ENCODE results near the gene COLQ. TPM values are rescaled to one million over a fixed set of nuclear protein-coding genes. Genes with fewer than 3 reads are reported as not detected.
A peak's percentile ranks its signal among the peaks of the same experiment; 100 is the strongest.

The COLQ gene
- total RNA-seq = 9.1 to 10.0 TPM (median 10.0 TPM) in 3 replicates

- Mint-ChIP-seq H3K4me3 (peak within 1 kb of the TSS; percentile 3), H3K27ac (peak within 1 kb of the TSS; percentile 3), H3K27me3 (ENCODE audit: low read depth) (no peaks in the 10 kb centered on the region), H3K9me3 (no peaks in the 10 kb centered on the region), H3K4me1 (peaks cover 23% of the 10 kb centered on the region), H3K36me3 (peaks cover 3% of the 10 kb centered on the region)
- no peak for DNase-seq (ENCODE audit: low spot score in 2 of 2, unreplicated experiment in 2 of 2)
- no peak for TF ChIP-seq CTCF (IDR thresholded peaks at IDR 0.05; ENCODE audit: unreplicated experiment)
Observed at GRCh38 chr3:15521573-15521965, at the start of gene COLQ. TSS of gene COLQ (minus strand) at chr3:15521706. CDS start at chr3:15521625, 81 bp downstream.

GRCh38 chr3:15563190-15563589 is 41.7 kb upstream of the COLQ start:
- Mint-ChIP-seq H3K4me1 (no peaks in the 10 kb centered on the region), H3K27me3 (ENCODE audit: low read depth) (no peaks in the 10 kb centered on the region), H3K27ac (no peak overlapping the region), H3K36me3 (peaks cover 33% of the 10 kb centered on the region), H3K9me3 (no peaks in the 10 kb centered on the region), H3K4me3 (no peak overlapping the region)
- no peak for DNase-seq (ENCODE audit: low spot score in 2 of 2, unreplicated experiment in 2 of 2)
- no peak for TF ChIP-seq CTCF (IDR thresholded peaks at IDR 0.05; ENCODE audit: unreplicated experiment)

GRCh38 chr3:15562560-15562959 is 41.1 kb upstream of the COLQ start:
- no peaks in the 10 kb centered on the region for H3K9me3 Mint-ChIP-seq
- H3K4me1 Mint-ChIP-seq = peaks cover 1% of the 10 kb centered on the region
- H3K4me3 Mint-ChIP-seq = no peak overlapping the region
- TF ChIP-seq CTCF (IDR thresholded peaks at IDR 0.05; ENCODE audit: unreplicated experiment) = no peak
- H3K27me3 Mint-ChIP-seq (ENCODE audit: low read depth) = no peaks in the 10 kb centered on the region
- H3K27ac Mint-ChIP-seq = no peak overlapping the region
- DNase-seq (ENCODE audit: low spot score in 2 of 2, unreplicated experiment in 2 of 2) = no peak
- peaks cover 26% of the 10 kb centered on the region for H3K36me3 Mint-ChIP-seq

DNA sequence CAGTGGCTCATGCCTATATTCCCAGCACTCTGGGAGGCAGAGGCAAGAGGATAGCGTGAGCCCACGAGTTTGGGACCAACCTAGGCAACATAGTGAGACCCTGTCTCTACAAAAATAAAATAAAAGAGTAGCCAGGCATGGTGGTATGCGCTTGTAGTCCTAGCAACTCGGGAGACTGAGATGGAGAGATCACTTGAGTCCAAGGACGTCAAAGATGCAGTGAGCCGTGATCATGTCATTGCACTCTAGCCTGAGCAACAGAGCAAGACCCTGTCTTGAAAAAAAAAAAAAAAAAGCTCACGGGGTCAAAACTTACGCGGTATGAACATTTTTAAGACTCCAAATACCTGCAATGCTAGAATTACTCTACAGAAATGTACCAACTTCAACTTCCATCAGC is 37.1 kb upstream of the COLQ start:
- H3K36me3 Mint-ChIP-seq = peaks cover 13% of the 10 kb centered on the region
- no peaks in the 10 kb centered on the region for H3K9me3 Mint-ChIP-seq
- no peak overlapping the region for H3K27ac Mint-ChIP-seq
- no peak for DNase-seq (ENCODE audit: low spot score in 2 of 2, unreplicated experiment in 2 of 2)
- H3K4me3 Mint-ChIP-seq = no peak overlapping the region
- H3K27me3 Mint-ChIP-seq (ENCODE audit: low read depth) = no peaks in the 10 kb centered on the region
- TF ChIP-seq CTCF (IDR thresholded peaks at IDR 0.05; ENCODE audit: unreplicated experiment) = no peak
- H3K4me1 Mint-ChIP-seq = peaks cover 1% of the 10 kb centered on the region

DNA sequence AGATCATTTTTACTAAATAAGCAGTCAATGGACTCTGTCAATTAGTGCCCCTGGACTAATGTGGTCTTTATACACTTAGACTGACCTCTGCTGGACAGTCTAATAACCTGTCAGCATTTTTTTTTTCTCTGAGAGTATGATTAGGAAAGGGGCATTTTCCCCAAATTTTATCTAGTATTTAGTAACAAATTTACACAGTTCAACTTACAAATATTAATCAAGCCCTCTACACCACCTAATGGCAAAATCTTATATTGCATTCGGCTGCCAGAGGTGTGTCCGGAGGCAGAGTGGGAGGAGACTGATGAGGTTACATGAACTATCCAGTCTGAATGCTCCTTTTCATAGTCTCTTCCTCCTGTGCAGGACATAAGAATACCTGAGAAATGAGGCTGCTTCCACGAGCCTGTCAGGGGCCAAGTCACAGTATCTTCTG is 36.0 kb upstream of the COLQ start:
- no peaks in the 10 kb centered on the region for H3K9me3 Mint-ChIP-seq
- DNase-seq (ENCODE audit: low spot score in 2 of 2, unreplicated experiment in 2 of 2) = peak in 1 of 2 experiments; percentile 41
- no peak overlapping the region for H3K4me3 Mint-ChIP-seq
- peak; percentile 80 for TF ChIP-seq CTCF (IDR thresholded peaks at IDR 0.05; ENCODE audit: unreplicated experiment)
- peak overlapping the region; percentile 44 for H3K27ac Mint-ChIP-seq
- H3K36me3 Mint-ChIP-seq = peaks cover 7% of the 10 kb centered on the region
- H3K27me3 Mint-ChIP-seq (ENCODE audit: low read depth) = no peaks in the 10 kb centered on the region
- H3K4me1 Mint-ChIP-seq = peaks cover 1% of the 10 kb centered on the region

- Mint-ChIP-seq H3K9me3 (no peaks in the 10 kb centered on the region), H3K27me3 (ENCODE audit: low read depth) (no peaks in the 10 kb centered on the region), H3K4me1 (peaks cover 1% of the 10 kb centered on the region), H3K4me3 (no peak overlapping the region), H3K27ac (no peak overlapping the region), H3K36me3 (peaks cover 5% of the 10 kb centered on the region)
- DNase-seq (ENCODE audit: low spot score in 2 of 2, unreplicated experiment in 2 of 2) = no peak
- no peak for TF ChIP-seq CTCF (IDR thresholded peaks at IDR 0.05; ENCODE audit: unreplicated experiment)
Observed at GRCh38 chr3:15556512-15556911, 35.0 kb upstream of the COLQ start.

Measured in mesothelial cell of epicardium (in vitro differentiated cells).